Measurements from ENCODE around the gene GBP1.
"Not testable (repeated sequence)": the region's sequence is repeated elsewhere in the genome, so short reads cannot be mapped to it uniquely, and the experiment has no call there.

The GBP1 gene

DNA sequence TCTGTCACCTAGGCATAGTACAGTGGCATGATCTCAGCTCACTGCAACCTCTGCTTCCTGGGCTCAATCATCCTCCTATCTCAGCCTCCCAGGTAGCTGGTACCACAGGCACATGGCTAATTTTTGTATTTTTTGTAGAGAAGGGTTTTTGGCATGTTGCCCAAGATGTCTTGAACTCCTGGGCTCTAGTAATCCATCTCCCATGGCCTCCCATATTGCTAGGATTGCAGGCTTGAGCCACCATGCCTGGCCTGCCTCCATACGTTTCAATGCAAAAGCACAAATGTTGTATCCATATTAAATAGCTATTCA, 24.7 kb downstream of the GBP1 start:
- H3K9ac ChIP-seq (ENCODE audit: low read length), result no peak overlapping the region
- TF ChIP-seq EZH2 (IDR thresholded peaks at IDR 0.05; ENCODE audit: borderline replicate concordance, low read length), result no peak
- TF ChIP-seq, protein P1, sequence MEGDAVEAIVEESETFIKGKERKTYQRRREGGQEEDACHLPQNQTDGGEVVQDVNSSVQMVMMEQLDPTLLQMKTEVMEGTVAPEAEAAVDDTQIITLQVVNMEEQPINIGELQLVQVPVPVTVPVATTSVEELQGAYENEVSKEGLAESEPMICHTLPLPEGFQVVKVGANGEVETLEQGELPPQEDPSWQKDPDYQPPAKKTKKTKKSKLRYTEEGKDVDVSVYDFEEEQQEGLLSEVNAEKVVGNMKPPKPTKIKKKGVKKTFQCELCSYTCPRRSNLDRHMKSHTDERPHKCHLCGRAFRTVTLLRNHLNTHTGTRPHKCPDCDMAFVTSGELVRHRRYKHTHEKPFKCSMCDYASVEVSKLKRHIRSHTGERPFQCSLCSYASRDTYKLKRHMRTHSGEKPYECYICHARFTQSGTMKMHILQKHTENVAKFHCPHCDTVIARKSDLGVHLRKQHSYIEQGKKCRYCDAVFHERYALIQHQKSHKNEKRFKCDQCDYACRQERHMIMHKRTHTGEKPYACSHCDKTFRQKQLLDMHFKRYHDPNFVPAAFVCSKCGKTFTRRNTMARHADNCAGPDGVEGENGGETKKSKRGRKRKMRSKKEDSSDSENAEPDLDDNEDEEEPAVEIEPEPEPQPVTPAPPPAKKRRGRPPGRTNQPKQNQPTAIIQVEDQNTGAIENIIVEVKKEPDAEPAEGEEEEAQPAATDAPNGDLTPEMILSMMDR (IDR thresholded peaks at IDR 0.05; ENCODE audit: low read length), result no peak
- no peaks in the 10 kb centered on the region for H4K20me1 ChIP-seq (ENCODE audit: insufficient read depth, low read length)
- no peak overlapping the region for H3K27ac ChIP-seq (ENCODE audit: low read depth, low read length, poor library complexity, severe bottlenecking)
- H3K4me2 ChIP-seq (ENCODE audit: low read length), result no peak overlapping the region
- no peaks in the 10 kb centered on the region for H3F3A ChIP-seq (ENCODE audit: insufficient read depth, low read length)
- H3K9me2 ChIP-seq (ENCODE audit: low read depth, low read length), result no peaks in the 10 kb centered on the region
- H2AFZ ChIP-seq (ENCODE audit: low read length), result no peak overlapping the region
- H3K36me3 ChIP-seq (ENCODE audit: insufficient read depth, low read length), result no peaks in the 10 kb centered on the region
- no peaks in the 10 kb centered on the region for H3K4me1 ChIP-seq (ENCODE audit: insufficient read depth, low read length, severe bottlenecking)
- H3K79me2 ChIP-seq (ENCODE audit: insufficient read depth, low read length), result no peaks in the 10 kb centered on the region
- no peaks in the 10 kb centered on the region for H3K9me3 ChIP-seq (ENCODE audit: low read length)
- no peaks in the 10 kb centered on the region for H3K27me3 ChIP-seq (ENCODE audit: insufficient read depth, low read length)
- no peak overlapping the region for H3K4me3 ChIP-seq (ENCODE audit: low read depth, low read length, poor library complexity, severe bottlenecking)

DNA sequence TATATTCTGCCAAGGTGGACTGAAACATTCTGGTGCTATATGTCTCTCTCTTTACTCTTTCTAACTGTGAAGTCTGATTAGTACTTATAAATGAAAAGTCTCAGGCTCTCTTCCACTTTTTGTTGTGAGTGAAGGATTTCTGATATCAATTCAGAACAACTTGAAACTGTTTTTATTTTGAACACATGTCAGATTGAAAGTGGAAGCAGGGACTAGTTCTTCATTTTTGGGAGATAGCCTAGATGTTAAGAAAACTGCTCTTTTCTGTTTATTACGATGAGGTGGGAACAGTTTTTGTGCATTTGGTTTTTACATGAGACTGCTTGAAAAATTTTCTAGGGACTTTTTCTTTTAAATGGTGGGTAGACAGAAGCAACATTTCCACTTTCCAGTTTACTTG, 27.8 kb downstream of the GBP1 start:
- H3K36me3 ChIP-seq (ENCODE audit: insufficient read depth, low read length), result no peaks in the 10 kb centered on the region
- H4K20me1 ChIP-seq (ENCODE audit: insufficient read depth, low read length), result no peaks in the 10 kb centered on the region
- H3F3A ChIP-seq (ENCODE audit: insufficient read depth, low read length), result no peaks in the 10 kb centered on the region
- no peaks in the 10 kb centered on the region for H3K9me3 ChIP-seq (ENCODE audit: low read length)
- H3K79me2 ChIP-seq (ENCODE audit: insufficient read depth, low read length), result no peaks in the 10 kb centered on the region
- H3K9ac ChIP-seq (ENCODE audit: low read length), result no peak overlapping the region
- no peaks in the 10 kb centered on the region for H3K9me2 ChIP-seq (ENCODE audit: low read depth, low read length)
- H3K4me2 ChIP-seq (ENCODE audit: low read length), result no peak overlapping the region
- no peaks in the 10 kb centered on the region for H3K27me3 ChIP-seq (ENCODE audit: insufficient read depth, low read length)
- H2AFZ ChIP-seq (ENCODE audit: low read length), result no peak overlapping the region
- no peak overlapping the region for H3K27ac ChIP-seq (ENCODE audit: low read depth, low read length, poor library complexity, severe bottlenecking)
- TF ChIP-seq, protein P1 (IDR thresholded peaks at IDR 0.05; ENCODE audit: low read length), result no peak
- no peak for TF ChIP-seq EZH2 (IDR thresholded peaks at IDR 0.05; ENCODE audit: borderline replicate concordance, low read length)
- no peaks in the 10 kb centered on the region for H3K4me1 ChIP-seq (ENCODE audit: insufficient read depth, low read length, severe bottlenecking)
- no peak overlapping the region for H3K4me3 ChIP-seq (ENCODE audit: low read depth, low read length, poor library complexity, severe bottlenecking)

DNA sequence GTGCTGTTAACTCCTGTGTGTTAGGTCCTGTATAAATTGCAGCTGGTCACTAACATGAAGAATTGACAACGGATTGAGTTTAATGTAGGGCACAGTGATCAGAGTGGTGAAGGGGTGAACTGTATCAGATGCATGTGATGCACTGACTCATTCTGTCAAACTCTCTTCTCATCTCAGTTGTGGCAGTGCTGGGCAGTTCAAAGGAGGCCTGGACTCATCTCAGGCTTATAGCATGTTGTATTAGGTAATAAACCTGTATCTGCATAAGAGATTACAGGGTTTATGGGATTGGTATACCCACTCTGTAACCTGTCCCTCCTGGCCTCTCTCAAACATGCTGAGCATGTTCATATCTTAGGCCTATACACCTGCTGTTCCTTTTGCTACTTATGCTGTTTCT, 29.9 kb downstream of the GBP1 start:
- Histone ChIP-seq H3K36me3 (ENCODE audit: insufficient read depth, low read length) (no peaks in the 10 kb centered on the region), H3K4me3 (ENCODE audit: low read depth, low read length, poor library complexity, severe bottlenecking) (no peak overlapping the region), H3F3A (ENCODE audit: insufficient read depth, low read length) (no peaks in the 10 kb centered on the region), H4K20me1 (ENCODE audit: insufficient read depth, low read length) (no peaks in the 10 kb centered on the region), H3K9me3 (ENCODE audit: low read length) (no peaks in the 10 kb centered on the region), H3K4me1 (ENCODE audit: insufficient read depth, low read length, severe bottlenecking) (no peaks in the 10 kb centered on the region), H3K27ac (ENCODE audit: low read depth, low read length, poor library complexity, severe bottlenecking) (no peak overlapping the region), H3K9ac (ENCODE audit: low read length) (no peak overlapping the region), H3K27me3 (ENCODE audit: insufficient read depth, low read length) (no peaks in the 10 kb centered on the region), H2AFZ (ENCODE audit: low read length) (no peak overlapping the region), H3K9me2 (ENCODE audit: low read depth, low read length) (no peaks in the 10 kb centered on the region), H3K4me2 (ENCODE audit: low read length) (no peak overlapping the region), H3K79me2 (ENCODE audit: insufficient read depth, low read length) (no peaks in the 10 kb centered on the region)
- TF ChIP-seq, protein P1 (IDR thresholded peaks at IDR 0.05; ENCODE audit: low read length), result no peak
- TF ChIP-seq EZH2 (IDR thresholded peaks at IDR 0.05; ENCODE audit: borderline replicate concordance, low read length), result no peak

DNA sequence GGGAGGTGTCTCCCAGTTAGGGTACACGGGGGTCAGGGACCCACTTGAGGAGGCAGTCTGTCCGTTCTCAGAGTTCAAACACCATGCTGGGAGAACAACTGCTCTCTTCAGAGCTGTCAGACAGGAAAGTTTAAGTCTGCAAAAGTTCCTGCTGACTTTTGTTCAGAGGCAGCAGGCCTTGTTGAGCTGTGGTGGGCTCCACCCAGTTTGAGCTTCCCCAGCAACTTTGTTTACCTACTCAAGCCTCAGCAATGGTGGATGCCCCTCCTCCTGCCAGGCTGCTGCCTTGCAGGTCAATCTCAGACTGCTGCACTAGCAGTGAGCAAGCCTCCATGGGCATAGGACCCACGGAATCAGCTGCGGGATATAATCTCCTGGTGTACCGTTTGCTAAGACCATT, 31.0 kb downstream of the GBP1 start:
- H4K20me1 ChIP-seq (ENCODE audit: insufficient read depth, low read length); H3K4me3 ChIP-seq (ENCODE audit: low read depth, low read length, poor library complexity, severe bottlenecking); H2AFZ ChIP-seq (ENCODE audit: low read length); H3K9ac ChIP-seq (ENCODE audit: low read length); H3K9me3 ChIP-seq (ENCODE audit: low read length); H3K27ac ChIP-seq (ENCODE audit: low read depth, low read length, poor library complexity, severe bottlenecking); H3F3A ChIP-seq (ENCODE audit: insufficient read depth, low read length); H3K79me2 ChIP-seq (ENCODE audit: insufficient read depth, low read length); H3K36me3 ChIP-seq (ENCODE audit: insufficient read depth, low read length); H3K9me2 ChIP-seq (ENCODE audit: low read depth, low read length); H3K4me2 ChIP-seq (ENCODE audit: low read length); H3K4me1 ChIP-seq (ENCODE audit: insufficient read depth, low read length, severe bottlenecking); H3K27me3 ChIP-seq (ENCODE audit: insufficient read depth, low read length): not testable (repeated sequence)

DNA sequence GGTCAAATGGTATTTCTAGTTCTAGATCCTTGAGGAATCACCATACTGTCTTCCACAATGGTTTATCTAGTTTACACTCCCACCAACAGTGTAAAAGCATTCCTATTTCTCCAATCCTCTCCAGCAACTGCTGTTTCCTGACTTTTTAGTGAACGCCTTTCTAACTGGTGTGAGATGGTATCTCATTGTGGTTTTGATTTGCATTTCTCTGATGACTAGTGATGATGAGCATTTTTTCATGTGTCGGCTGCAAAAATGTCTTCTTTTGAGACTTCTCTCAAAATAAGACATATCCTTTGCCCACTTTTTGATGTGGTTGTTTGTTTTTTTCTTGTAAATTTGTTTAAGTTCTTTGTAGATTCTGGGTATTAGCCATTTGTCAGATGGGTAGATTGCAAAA, 36.0 kb downstream of the GBP1 start:
- not testable (repeated sequence) for H3K4me2 ChIP-seq (ENCODE audit: low read length); H3F3A ChIP-seq (ENCODE audit: insufficient read depth, low read length); H3K9ac ChIP-seq (ENCODE audit: low read length); H3K9me2 ChIP-seq (ENCODE audit: low read depth, low read length); H3K4me1 ChIP-seq (ENCODE audit: insufficient read depth, low read length, severe bottlenecking); H3K79me2 ChIP-seq (ENCODE audit: insufficient read depth, low read length); H3K4me3 ChIP-seq (ENCODE audit: low read depth, low read length, poor library complexity, severe bottlenecking); H3K9me3 ChIP-seq (ENCODE audit: low read length); H3K36me3 ChIP-seq (ENCODE audit: insufficient read depth, low read length); H2AFZ ChIP-seq (ENCODE audit: low read length); H4K20me1 ChIP-seq (ENCODE audit: insufficient read depth, low read length); H3K27ac ChIP-seq (ENCODE audit: low read depth, low read length, poor library complexity, severe bottlenecking); H3K27me3 ChIP-seq (ENCODE audit: insufficient read depth, low read length)
